K562 (cell line): ENCODE measurements around the gene AHNAK.

Experiments used
- BACH1 ChIP-seq: fragments of 200-800 bp; sonication (Bioruptor generic); IDR thresholded peaks from 2 replicates; pipeline ENCODE4 v1.6.1; 2016; ENCODE audit warnings: missing genetic modification characterization, missing compliant biosample characterization
- CHD2 ChIP-seq: IDR thresholded peaks from 2 replicates; pipeline ENCODE4 v1.6.1; 2011; ENCODE audit warnings: low read depth, low read length
- E2F5 ChIP-seq: sonication (generic); formaldehyde crosslinking; IDR thresholded peaks from 2 replicates; pipeline ENCODE4 v1.8.0; 2022; ENCODE audit warnings: mild to moderate bottlenecking, missing genetic modification reagents
- ZKSCAN8 ChIP-seq: fragments of 200-800 bp; sonication (Bioruptor generic); IDR thresholded peaks from 2 replicates; pipeline ENCODE4 v1.6.1; 2016; ENCODE audit warnings: missing genetic modification characterization, missing compliant biosample characterization

- TF ChIP-seq BACH1 (tag) (no peak), CHD2 (no peak), ZKSCAN8 (no peak), E2F5 (CRISPR knock-in tag) (no peak)
These were observed 140.6 kb downstream of the AHNAK start for GRCh38 chr11:62406034-62406433.
